H1 (cell line): Measurements from ENCODE around the gene SHCBP1L.

Experiments
- ATF2 ChIP-seq: IDR thresholded peaks from 2 replicates; pipeline ENCODE4 v1.6.1; 2012; ENCODE audit warnings: low read length, inconsistent platforms
- CHD2 ChIP-seq: IDR thresholded peaks from 2 replicates; pipeline ENCODE4 v1.6.1; 2012; ENCODE audit warnings: low read length, improper control_type of control experiment
- CTCF ChIP-seq, 3 experiments: IDR thresholded peaks; 1 replicate in 2 of 3; 2 replicates in 1 of 3; pipeline versions ENCODE4 v1.5.1 to v1.6.1; 2011; ENCODE audit warnings: low read length in 3 of 3, mild to moderate bottlenecking in 3 of 3, inconsistent platforms in 2 of 3, low read depth in 1 of 3, moderate library complexity in 1 of 3; ENCODE audit not compliant: insufficient read depth in 1 of 3; ENCODE audit errors: control extremely low read depth in 1 of 3
- EP300 ChIP-seq, 2 experiments: IDR thresholded peaks; 1 replicate in 1 of 2; 2 replicates in 1 of 2; pipeline ENCODE4 v1.6.1; 2011 to 2012; ENCODE audit warnings: low read depth in 2 of 2, low read length in 2 of 2, mild to moderate bottlenecking in 2 of 2, borderline replicate concordance in 1 of 2, inconsistent platforms in 1 of 2, moderate library complexity in 1 of 2
- KDM5A ChIP-seq: fragments of 200-600 bp; IDR thresholded peaks from 2 replicates; pipeline ENCODE4 v1.7.1; 2012; ENCODE audit warnings: mild to moderate bottlenecking, low read length, inconsistent platforms, mixed read lengths
- POU5F1 ChIP-seq: IDR thresholded peaks from 2 replicates; pipeline ENCODE4 v1.6.1; 2011; ENCODE audit warnings: low read depth, mild to moderate bottlenecking, low read length, moderate library complexity
- RFX5 ChIP-seq: IDR thresholded peaks from 2 replicates; pipeline ENCODE4 v1.6.1; 2011; ENCODE audit warnings: low read depth, low read length, improper control_type of control experiment, borderline replicate concordance
- SUZ12 ChIP-seq: fragments of 200-600 bp; sonication (generic); IDR thresholded peaks from 2 replicates; pipeline ENCODE4 v1.6.1; 2012; ENCODE audit warnings: mild to moderate bottlenecking, inconsistent platforms, low read length, moderate library complexity, mixed read lengths
- TAF1 ChIP-seq: IDR thresholded peaks from 2 replicates; pipeline ENCODE4 v1.6.1; 2011; ENCODE audit warnings: mild to moderate bottlenecking, low read depth, low read length
- YY1 ChIP-seq: IDR thresholded peaks from 2 replicates; pipeline ENCODE4 v1.6.1; 2011; ENCODE audit warnings: low read depth, mild to moderate bottlenecking, low read length

GRCh38 chr1:183002267-183002666, 49.3 kb upstream of the SHCBP1L start:
- no peak for TF ChIP-seq TAF1
- no peak for TF ChIP-seq CHD2
- no peak for TF ChIP-seq KDM5A
- TF ChIP-seq SUZ12 = no peak
- TF ChIP-seq RFX5 = no peak
- no peak for TF ChIP-seq EP300 (IDR thresholded peaks at IDR 0.05; ENCODE audit: borderline replicate concordance in 1 of 2, low read depth in 2 of 2, low read length in 2 of 2)
- TF ChIP-seq CTCF (IDR thresholded peaks at IDR 0.05; ENCODE audit: control extremely low read depth in 1 of 3, insufficient read depth in 1 of 3, low read depth in 1 of 3, low read length in 3 of 3) = no peak
- TF ChIP-seq POU5F1 = no peak
- no peak for TF ChIP-seq ATF2
- no peak for TF ChIP-seq YY1
